IgD-negative memory B cell (primary cell): ENCODE data around the gene C21orf58. TPM values are rescaled to one million over a fixed set of nuclear protein-coding genes. Genes with fewer than 3 reads are reported as not detected.
"Not testable (repeated sequence)": the region's sequence is repeated elsewhere in the genome, so short reads cannot be mapped to it uniquely, and the experiment has no call there.

ENCODE experiments used
- H3K27ac Mint-ChIP-seq, 3 donors: one replicate each; pipeline ENCODE4 v1.8.0; 2020 to 2022; ENCODE audit warnings: mild to moderate bottlenecking in 3 of 3, mixed read lengths in 3 of 3, moderate library complexity in 1 of 3
- H3K27me3 Mint-ChIP-seq: one replicate; pipeline ENCODE4 v1.8.0; 2021; ENCODE audit warnings: mixed read lengths
- H3K36me3 Mint-ChIP-seq: one replicate; pipeline ENCODE4 v1.8.0; 2020; ENCODE audit warnings: mild to moderate bottlenecking, mixed read lengths
- H3K4me1 Mint-ChIP-seq, 3 donors: one replicate each; pipeline ENCODE4 v1.8.0; 2020 to 2022; ENCODE audit warnings: mixed read lengths in 3 of 3, mild to moderate bottlenecking in 1 of 3
- H3K4me3 Mint-ChIP-seq, 4 donors: one replicate each; pipeline ENCODE4 v1.8.0; 2020 to 2022; ENCODE audit warnings: mild to moderate bottlenecking in 4 of 4, mixed read lengths in 4 of 4, moderate library complexity in 3 of 4
- H3K9me3 Mint-ChIP-seq, 3 donors: one replicate each; pipeline ENCODE4 v1.8.0; 2020 to 2021; ENCODE audit warnings: mixed read lengths in 3 of 3, mild to moderate bottlenecking in 1 of 3
- polyA plus RNA-seq: library from polyadenylated mRNA; unstranded; fragments of 300-500 nt; fragmentation: Illumina TruSeq; gene quantifications from one replicate; pipeline ENCODE4 v1.2.3, GENCODE V29; 2021

Gene C21orf58
- 1.3 TPM for polyA plus RNA-seq

- peaks cover 5% of the 10 kb centered on the region for H3K36me3 Mint-ChIP-seq
- H3K4me1 Mint-ChIP-seq: peaks cover 17 to 25% (median 24%) of the 10 kb centered on the region in 3 donors
- no peaks in the 10 kb centered on the region for H3K27me3 Mint-ChIP-seq
- peak within 1 kb of the TSS; percentile 95 to 98 (median 98) for H3K4me3 Mint-ChIP-seq
- H3K27ac Mint-ChIP-seq: peak within 1 kb of the TSS; percentile 96 to 99 (median 98)
- H3K9me3 Mint-ChIP-seq: no peaks in the 10 kb centered on the region
Measured at GRCh38 chr21:46323710-46324389, at the start of gene C21orf58, which contains the start of gene PCNT. C21orf58 (minus strand) TSS chr21:46323870; CDS start chr21:46322738, 1,132 bp downstream. PCNT (plus strand) TSS chr21:46324156; CDS start chr21:46324229, 73 bp downstream.

DNA sequence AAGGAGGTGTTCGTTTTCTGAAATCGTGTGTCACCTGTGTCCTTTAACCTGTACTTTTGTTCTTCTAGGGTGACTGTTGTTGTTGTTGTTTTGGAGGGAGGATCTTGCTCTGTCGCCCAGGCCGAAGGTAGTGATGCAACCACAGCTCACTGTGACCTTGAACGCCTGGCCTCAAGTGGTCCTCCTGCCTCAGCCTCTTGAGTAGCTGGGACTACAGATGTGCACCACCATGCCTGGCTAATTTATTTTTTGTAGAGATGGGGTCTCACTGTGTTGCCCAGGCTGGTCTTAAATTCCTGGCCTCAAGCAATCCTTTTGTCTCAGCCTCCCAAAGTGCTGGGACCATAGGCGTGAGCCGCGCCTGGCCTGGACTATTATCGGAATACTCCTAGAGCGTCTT is 49.3 kb upstream of the C21orf58 start:
- H3K27ac Mint-ChIP-seq, H3K36me3 Mint-ChIP-seq, H3K27me3 Mint-ChIP-seq, H3K9me3 Mint-ChIP-seq: not testable (repeated sequence)
- peaks cover 11 to 20% (median 19%) of the 10 kb centered on the region in 3 donors for H3K4me1 Mint-ChIP-seq
- peak overlapping the region in 1 of 4 donors; percentile 30 for H3K4me3 Mint-ChIP-seq

DNA sequence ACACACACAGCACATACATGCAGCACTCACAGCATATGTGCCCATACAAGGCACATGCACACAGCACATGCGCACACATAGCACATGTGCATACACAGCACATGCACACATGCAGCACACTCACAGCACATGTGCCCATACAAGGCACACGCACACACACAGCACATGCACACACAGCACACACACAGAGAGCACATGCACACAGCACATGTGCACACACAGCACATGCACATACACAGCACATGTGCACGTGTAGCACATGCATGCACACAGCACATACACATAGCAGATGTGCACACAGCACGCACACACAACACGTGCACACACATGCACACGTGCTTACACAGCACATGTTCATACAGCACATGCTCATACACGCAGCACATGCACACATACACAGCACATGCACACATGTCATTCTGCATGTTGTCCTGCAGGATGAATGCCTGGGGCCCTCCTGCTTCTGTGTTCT is 48.4 kb upstream of the C21orf58 start:
- no peak overlapping the region for H3K27ac Mint-ChIP-seq
- H3K4me1 Mint-ChIP-seq: peaks cover 11 to 22% (median 19%) of the 10 kb centered on the region in 3 donors
- no peaks in the 10 kb centered on the region for H3K27me3 Mint-ChIP-seq
- H3K4me3 Mint-ChIP-seq: no peak overlapping the region
- H3K36me3 Mint-ChIP-seq: no peaks in the 10 kb centered on the region
- H3K9me3 Mint-ChIP-seq: no peaks in the 10 kb centered on the region

DNA sequence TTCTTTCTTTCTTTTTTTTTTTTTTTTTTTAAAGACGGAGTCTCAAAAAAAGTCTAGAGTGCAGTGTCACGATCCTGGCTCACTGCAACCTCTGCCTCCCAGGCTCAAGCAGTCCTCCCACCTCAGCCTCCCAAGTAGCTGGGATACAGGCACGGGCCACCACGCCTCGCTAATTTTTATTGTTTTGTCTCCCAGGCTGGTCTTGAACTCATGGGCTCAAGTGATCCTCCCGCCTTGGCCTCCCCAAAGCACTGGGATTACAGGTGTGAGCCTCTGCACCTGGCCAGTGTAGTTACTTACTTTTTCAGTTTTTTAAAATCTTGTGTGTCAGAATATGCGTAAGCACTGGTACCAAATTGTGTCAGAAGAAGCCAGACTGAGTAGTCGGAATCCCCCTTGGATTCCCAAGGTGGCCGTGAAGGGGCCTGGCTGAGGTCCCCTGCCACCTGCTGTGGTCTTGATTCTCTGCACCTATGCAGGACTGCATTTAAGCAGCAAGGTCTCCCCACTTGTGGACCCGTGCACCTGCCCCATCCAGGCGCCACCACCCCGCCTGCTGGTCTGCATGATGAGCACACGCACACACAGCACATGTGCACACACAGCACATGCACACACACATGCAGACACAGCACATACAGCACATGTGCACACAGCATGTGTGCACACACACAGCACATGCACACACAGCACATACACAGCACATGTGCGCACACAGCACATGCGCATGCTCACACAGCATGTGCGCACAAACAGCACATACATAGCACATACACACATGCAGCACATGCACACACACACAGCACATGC is 47.7 kb upstream of the C21orf58 start:
- no peaks in the 10 kb centered on the region for H3K27me3 Mint-ChIP-seq
- H3K4me1 Mint-ChIP-seq: peaks cover 11 to 23% (median 19%) of the 10 kb centered on the region in 3 donors
- no peaks in the 10 kb centered on the region for H3K36me3 Mint-ChIP-seq
- no peak overlapping the region for H3K27ac Mint-ChIP-seq
- H3K4me3 Mint-ChIP-seq: peak overlapping the region in 1 of 4 donors; percentile 52
- H3K9me3 Mint-ChIP-seq: no peaks in the 10 kb centered on the region

GRCh38 chr21:46369520-46370235 is 46.0 kb upstream of the C21orf58 start:
- H3K36me3 Mint-ChIP-seq: no peaks in the 10 kb centered on the region
- peak overlapping the region in 3 of 4 donors; percentile 51 to 81 (median 53) for H3K4me3 Mint-ChIP-seq
- no peaks in the 10 kb centered on the region for H3K27me3 Mint-ChIP-seq
- H3K4me1 Mint-ChIP-seq: peaks cover 11 to 23% (median 19%) of the 10 kb centered on the region in 3 donors
- H3K9me3 Mint-ChIP-seq: no peaks in the 10 kb centered on the region
- peak overlapping the region in 2 of 3 donors; percentile 88 to 92 for H3K27ac Mint-ChIP-seq

GRCh38 chr21:46368533-46369285 is 45.0 kb upstream of the C21orf58 start:
- H3K27ac Mint-ChIP-seq: peak overlapping the region in 2 of 3 donors; percentile 72 to 92
- H3K4me3 Mint-ChIP-seq: peak overlapping the region in 3 of 4 donors; percentile 51 to 81 (median 53)
- H3K9me3 Mint-ChIP-seq: no peaks in the 10 kb centered on the region
- H3K27me3 Mint-ChIP-seq: no peaks in the 10 kb centered on the region
- peaks cover 11 to 23% (median 19%) of the 10 kb centered on the region in 3 donors for H3K4me1 Mint-ChIP-seq
- H3K36me3 Mint-ChIP-seq: no peaks in the 10 kb centered on the region

DNA sequence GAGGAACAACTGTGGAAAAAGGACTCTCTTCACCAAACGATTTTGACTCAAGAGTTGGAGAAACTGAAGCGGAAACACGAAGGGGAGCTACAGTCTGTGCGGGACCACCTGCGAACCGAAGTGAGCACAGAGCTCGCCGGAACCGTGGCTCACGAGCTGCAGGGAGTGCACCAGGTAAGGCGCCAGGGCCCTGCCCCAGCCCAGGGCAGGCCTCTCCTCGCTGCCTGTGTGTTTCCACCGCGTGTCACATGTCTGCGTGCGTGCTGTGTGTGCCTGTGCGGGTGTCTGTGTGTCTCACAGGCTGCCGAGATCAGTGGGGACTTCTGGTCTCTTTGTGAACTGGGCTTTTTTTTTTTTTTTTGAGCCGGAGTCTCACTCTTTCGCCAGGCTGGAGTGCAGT is 43.3 kb upstream of the C21orf58 start:
- H3K4me1 Mint-ChIP-seq: peaks cover 11 to 23% (median 21%) of the 10 kb centered on the region in 3 donors
- no peaks in the 10 kb centered on the region for H3K36me3 Mint-ChIP-seq
- peak overlapping the region in 1 of 3 donors; percentile 35 for H3K27ac Mint-ChIP-seq
- peak overlapping the region in 1 of 4 donors; percentile 72 for H3K4me3 Mint-ChIP-seq
- no peaks in the 10 kb centered on the region for H3K27me3 Mint-ChIP-seq
- no peaks in the 10 kb centered on the region for H3K9me3 Mint-ChIP-seq

DNA sequence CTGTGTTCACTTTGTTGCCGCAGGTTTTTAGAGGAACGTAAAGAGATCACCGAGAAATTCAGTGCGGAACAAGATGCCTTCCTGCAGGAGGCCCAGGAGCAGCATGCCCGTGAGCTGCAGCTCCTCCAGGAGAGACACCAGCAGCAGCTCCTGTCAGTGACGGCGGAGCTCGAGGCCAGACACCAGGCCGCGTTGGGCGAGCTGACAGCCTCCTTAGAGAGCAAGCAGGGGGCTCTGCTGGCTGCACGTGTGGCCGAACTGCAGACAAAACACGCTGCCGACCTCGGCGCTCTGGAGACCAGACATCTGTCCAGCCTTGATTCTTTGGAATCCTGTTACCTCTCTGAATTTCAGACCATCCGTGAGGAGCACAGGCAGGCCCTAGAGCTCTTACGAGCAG is 42.9 kb upstream of the C21orf58 start:
- peak overlapping the region in 1 of 4 donors; percentile 72 for H3K4me3 Mint-ChIP-seq
- peaks cover 11 to 19% (median 17%) of the 10 kb centered on the region in 3 donors for H3K4me1 Mint-ChIP-seq
- H3K27me3 Mint-ChIP-seq: no peaks in the 10 kb centered on the region
- H3K27ac Mint-ChIP-seq: peak overlapping the region in 1 of 3 donors; percentile 35
- no peaks in the 10 kb centered on the region for H3K36me3 Mint-ChIP-seq
- no peaks in the 10 kb centered on the region for H3K9me3 Mint-ChIP-seq

- Mint-ChIP-seq H3K4me3 (no peak overlapping the region), H3K9me3 (no peaks in the 10 kb centered on the region), H3K36me3 (no peaks in the 10 kb centered on the region), H3K27ac (no peak overlapping the region), H3K27me3 (no peaks in the 10 kb centered on the region), H3K4me1 (peaks cover 11 to 17% (median 16%) of the 10 kb centered on the region in 3 donors)
Measured at GRCh38 chr21:46366091-46366490, 42.4 kb upstream of the C21orf58 start.

- Mint-ChIP-seq H3K4me1 (peaks cover 2 to 6% (median 6%) of the 10 kb centered on the region in 3 donors), H3K9me3 (peaks cover 0 to 2% (median 0%) of the 10 kb centered on the region in 3 donors), H3K27me3 (no peaks in the 10 kb centered on the region), H3K36me3 (peaks cover 2% of the 10 kb centered on the region), H3K4me3 (no peak overlapping the region), H3K27ac (no peak overlapping the region)
Measured at GRCh38 chr21:46363698-46364097, 40.0 kb upstream of the C21orf58 start.

DNA sequence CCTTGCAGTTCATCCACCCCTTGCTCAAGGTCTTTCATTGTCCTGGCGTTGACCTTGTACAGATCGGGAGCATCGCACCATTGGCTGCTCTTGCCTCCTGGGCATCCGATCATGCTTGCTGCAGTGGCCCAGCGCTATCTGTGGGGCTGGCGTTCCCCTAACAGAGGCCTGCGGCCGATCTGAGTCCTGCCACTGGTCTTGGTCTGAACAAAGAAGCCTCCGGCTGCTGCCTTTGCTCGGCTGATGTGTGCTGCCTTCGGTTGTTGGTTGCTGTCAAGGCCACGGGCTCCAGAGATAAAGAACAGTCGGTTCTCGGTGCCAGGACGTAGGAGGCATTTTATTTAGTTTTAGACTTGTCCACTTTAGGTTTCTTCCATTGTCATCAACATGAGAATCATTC is 39.3 kb upstream of the C21orf58 start:
- H3K4me3 Mint-ChIP-seq: no peak overlapping the region
- peaks cover 4% of the 10 kb centered on the region for H3K36me3 Mint-ChIP-seq
- peaks cover 0 to 2% (median 0%) of the 10 kb centered on the region in 3 donors for H3K9me3 Mint-ChIP-seq
- no peak overlapping the region for H3K27ac Mint-ChIP-seq
- H3K27me3 Mint-ChIP-seq: no peaks in the 10 kb centered on the region
- peaks cover 0 to 4% (median 2%) of the 10 kb centered on the region in 3 donors for H3K4me1 Mint-ChIP-seq

- Mint-ChIP-seq H3K9me3 (peaks cover 0 to 2% (median 0%) of the 10 kb centered on the region in 3 donors), H3K36me3 (peaks cover 4% of the 10 kb centered on the region), H3K27me3 (no peaks in the 10 kb centered on the region), H3K4me3 (no peak overlapping the region), H3K4me1 (peaks cover 7 to 13% (median 8%) of the 10 kb centered on the region in 3 donors), H3K27ac (no peak overlapping the region)
Measured at GRCh38 chr21:46361935-46362334, 38.3 kb upstream of the C21orf58 start.

- Mint-ChIP-seq H3K9me3 (peaks cover 0 to 2% (median 0%) of the 10 kb centered on the region in 3 donors), H3K27me3 (no peaks in the 10 kb centered on the region), H3K27ac (no peak overlapping the region), H3K4me1 (peaks cover 9 to 13% (median 10%) of the 10 kb centered on the region in 3 donors), H3K36me3 (peaks cover 4% of the 10 kb centered on the region), H3K4me3 (peak overlapping the region in 1 of 4 donors; percentile 17)
Measured at GRCh38 chr21:46361176-46361575, 37.5 kb upstream of the C21orf58 start.
